GM12878 (cell line): ENCODE data around the gene MED13. TPM values are rescaled to one million over a fixed set of nuclear protein-coding genes. Genes with fewer than 3 reads are reported as not detected.

Experiments
- ATAC-seq: fragments of 200-7000 bp; cut with Tn5 transposase; 3 replicates; pipeline ENCODE4 v1.9.1; 2020; ENCODE audit warnings: mild to moderate bottlenecking, moderate library complexity
- BruUV-seq: library from RNA; stranded (reverse); fragments of 400-500 nt; replicated peaks from 2 replicates; lab custom pipeline; 2021; lab: Mats Ljungman, UMichigan
- CTCF ChIA-PET: fragments of 300-600 bp; sonication (Branson Sonifier 250); formaldehyde crosslinking; extraction: SDS; loops from one replicate; lab custom pipeline; 2021; ENCODE audit warnings: inconsistent platforms; lab: Yijun Ruan, JAX
- POLR2A ChIA-PET: fragments of 350-600 bp; formaldehyde crosslinking; extraction: SDS; loops from one replicate; lab custom pipeline; 2021; ENCODE audit warnings: inconsistent platforms; lab: Charles Lee
- RAD21 ChIA-PET: fragments of 300-600 bp; sonication (Branson Sonifier 250); formaldehyde crosslinking; loops from one replicate; lab custom pipeline; 2023; ENCODE audit warnings: antibody characterized with exemption; ENCODE audit not compliant: unreplicated experiment; lab: Charles Lee
- SMC1A ChIA-PET: fragments of 300-600 bp; sonication (Branson Sonifier 250); formaldehyde crosslinking; loops from one replicate; lab custom pipeline; 2023; ENCODE audit not compliant: unreplicated experiment, uncharacterized antibody; lab: Charles Lee
- DNase-seq: peaks from one replicate; pipeline ENCODE4 v3.0.0-alpha.2; 2011; ENCODE audit warnings: low read depth, low spot score
- FAIRE-seq: peaks from 3 replicates; lab custom pipeline; 2011; peaks lifted over from hg19 to GRCh38; lab: Jason Lieb, UNC
- H2AFZ ChIP-seq: 2 replicates; pipeline ENCODE4 v1.6.0; 2011; ENCODE audit warnings: low read depth, low read length, control low read depth; ENCODE audit not compliant: control insufficient read depth
- H3K27ac ChIP-seq: 2 replicates; pipeline ENCODE4 v1.5.1; 2011; ENCODE audit warnings: control low read depth; ENCODE audit not compliant: control insufficient read depth, insufficient read depth
- H3K27me3 ChIP-seq, 2 experiments: replicated peaks in 1 of 2; 2 replicates each; pipeline versions ENCODE4 v1.6.0 to v1.6.1; 2011; ENCODE audit warnings: low read length in 1 of 2; ENCODE audit not compliant: control insufficient read depth in 2 of 2, insufficient read depth in 2 of 2
- H3K36me3 ChIP-seq, 2 experiments: 2 replicates each; pipeline ENCODE4 v1.5.1; 2011; ENCODE audit warnings: low read length in 1 of 2; ENCODE audit not compliant: control insufficient read depth in 2 of 2, insufficient read depth in 2 of 2
- H3K4me1 ChIP-seq: 2 replicates; pipeline ENCODE4 v1.6.1; 2011; ENCODE audit warnings: mild to moderate bottlenecking, low read length, moderate library complexity, mixed read lengths; ENCODE audit not compliant: control insufficient read depth, insufficient read depth
- H3K4me2 ChIP-seq: 2 replicates; pipeline ENCODE4 v1.6.0; 2011; ENCODE audit warnings: control low read depth; ENCODE audit not compliant: control insufficient read depth, insufficient read depth
- H3K4me3 ChIP-seq: fragments of 200-600 bp; sonication (generic); 2 replicates; pipeline ENCODE4 v1.5.1; 2016
- H3K79me2 ChIP-seq: 2 replicates; pipeline ENCODE4 v1.6.0; 2011; ENCODE audit warnings: low read length; ENCODE audit not compliant: control insufficient read depth, insufficient read depth
- H3K9ac ChIP-seq: 2 replicates; pipeline ENCODE4 v1.8.0; 2011; ENCODE audit warnings: low read length, control low read depth, mixed read lengths; ENCODE audit not compliant: control insufficient read depth, insufficient read depth
- H3K9me3 ChIP-seq: replicated peaks from 3 replicates; pipeline ENCODE4 v1.5.1; 2011; ENCODE audit warnings: mild to moderate bottlenecking, low read length; ENCODE audit not compliant: control insufficient read depth, insufficient read depth
- H4K20me1 ChIP-seq: 2 replicates; pipeline ENCODE4 v1.6.0; 2011; ENCODE audit not compliant: control insufficient read depth, insufficient read depth
- ASH2L ChIP-seq: fragments of 300-600, 200-600 bp; sonication (generic); IDR thresholded peaks from 2 replicates; pipeline ENCODE4 v1.6.1; 2017; ENCODE audit warnings: low read depth, mild to moderate bottlenecking, borderline replicate concordance
- CHD4 ChIP-seq: fragments of 200-600 bp; sonication (generic); IDR thresholded peaks from 2 replicates; pipeline ENCODE4 v1.6.1; 2016; ENCODE audit warnings: mild to moderate bottlenecking
- FOXK2 ChIP-seq: fragments of 450-650 bp; IDR thresholded peaks from 2 replicates; pipeline ENCODE4 v1.6.1; 2017; ENCODE audit warnings: mild to moderate bottlenecking, moderate library complexity
- JUNB ChIP-seq: IDR thresholded peaks from 2 replicates; pipeline ENCODE4 v1.6.1; 2016; ENCODE audit warnings: antibody characterized with exemption, mild to moderate bottlenecking
- KDM1A ChIP-seq: fragments of 200-600 bp; sonication (generic); IDR thresholded peaks from 2 replicates; pipeline ENCODE4 v1.6.1; 2016; ENCODE audit warnings: borderline replicate concordance
- NFXL1 ChIP-seq: fragments of 450-650 bp; IDR thresholded peaks from 2 replicates; pipeline ENCODE4 v1.6.1; 2017; ENCODE audit warnings: antibody characterized with exemption, mild to moderate bottlenecking, borderline replicate concordance
- TCF7 ChIP-seq: IDR thresholded peaks from 2 replicates; pipeline ENCODE4 v1.6.1; 2014; ENCODE audit warnings: antibody characterized with exemption, borderline replicate concordance
- USF1 ChIP-seq: IDR thresholded peaks from 2 replicates; pipeline ENCODE4 v1.6.1; 2011; ENCODE audit warnings: borderline replicate concordance, low read depth, mild to moderate bottlenecking, moderate library complexity, mixed read lengths, low read length; ENCODE audit not compliant: insufficient read depth; ENCODE audit errors: extremely low read length
- WGBS: methylation state at CpG from one replicate; pipeline ENCODE4 v1.1.6; 2016; ENCODE audit warnings: low lambda C conversion rate; ENCODE audit not compliant: insufficient replicate concordance, insufficient coverage; ENCODE audit errors: missing lambda C conversion rate; 5-methylcytosine and 5-hydroxymethylcytosine counted together
- in situ Hi-C: fragments of 300-500 bp; cut with MboI; formaldehyde crosslinking; loops from 9 replicates; pipeline ENCODE4 v1.14.3; 2018; ENCODE audit warnings: mixed read lengths
- intact Hi-C: fragments of 100-400 bp; cut with micrococcal nuclease; formaldehyde crosslinking; loops from one replicate; pipeline ENCODE4 v1.14.2; 2022; ENCODE audit not compliant: unreplicated experiment
- polyA plus RNA-seq, 11 experiments: library from polyadenylated mRNA; depleted of rRNA in 4 of 11; unstranded in 6 of 11; stranded (reverse) in 5 of 11; fragments of >200 nt; fragmentation: Nextera tagmentation in 4 of 11; fragmentation: Illumina TruSeq in 1 of 11; extraction: Ambion mirVana in 4 of 11; extraction: Trizol in 1 of 11; gene quantifications; 1 replicate in 1 of 11; 2 replicates in 10 of 11; pipeline versions ENCODE4 v1.2.1 to v1.2.3, GENCODE V29; 2011 to 2016; ENCODE audit warnings: inconsistent platforms in 2 of 11, missing spikeins in 2 of 11, low read depth in 1 of 11
- total RNA-seq, 4 experiments: library from RNA; depleted of rRNA in 3 of 4; stranded (reverse); fragments of >200 nt in 3 of 4; fragmentation: Illumina TruSeq in 1 of 4; extraction: Trizol in 1 of 4; gene quantifications; 2 replicates each; pipeline versions ENCODE4 v1.2.1 to v1.2.3, GENCODE V29; 2013 to 2021

MED13 gene
- total and polyA plus RNA-seq, 10 of the 15 experiments (the other 5 are each of a cell fraction or from before 2014, with no cell fraction given) = 4.6 to 49.7 (median 21.3) TPM

GRCh38 chr17:62009220-62009619, 55.9 kb downstream of the MED13 start (continued):
- TF ChIP-seq USF1 (no peak), NFXL1 (no peak), KDM1A (no peak), FOXK2 (no peak), TCF7 (no peak)

- ChIA-PET SMC1A (interaction anchor here (1.1 kb wide), 1 partner anchor 14 kb away, joined by 3 read pairs; no protein-coding TSS in a partner anchor), POLR2A (interaction anchor here (0.6 to 0.7 kb wide), 5 partner anchors 28 to 1804 kb away, joined by 3 to 4 read pairs (median 3); no protein-coding TSS in a partner anchor), CTCF (interaction anchor here (0.5 to 1.2 kb wide), 5 partner anchors 10 to 1229 kb away, joined by 3 to 4 read pairs (median 3); no protein-coding TSS in a partner anchor), RAD21 (interaction anchor here (1.0 to 1.2 kb wide), 3 partner anchors 13 to 103 kb away, joined by 3 to 5 read pairs (median 3); no protein-coding TSS in a partner anchor)
- H3K27me3 ChIP-seq = no peaks in the 10 kb centered on the region
- no peak for FAIRE-seq
- intact Hi-C loops (no loop called here), in situ Hi-C loops (no loop called here)
- H3K27ac ChIP-seq = no peak overlapping the region
- peak; percentile 65 for ATAC-seq
- no peaks in the 10 kb centered on the region for H3K9me3 ChIP-seq
- peaks cover 12% of the 10 kb centered on the region for H3K79me2 ChIP-seq
- peaks cover 2 to 39% of the 10 kb centered on the region in 2 experiments for H3K36me3 ChIP-seq
- no TSS peak for BruUV-seq
- H2AFZ ChIP-seq = no peak overlapping the region
- no peaks in the 10 kb centered on the region for H4K20me1 ChIP-seq
- TF ChIP-seq ASH2L = no peak
- TF ChIP-seq JUNB = peak; percentile 48; the same call in 1 of the 2 replicates
- TF ChIP-seq CHD4 = no peak
- no peak overlapping the region for H3K4me3 ChIP-seq
- 39% methylated on average over 4 of the region's 5 CpGs for WGBS
- no peaks in the 10 kb centered on the region for H3K4me1 ChIP-seq
- no peak overlapping the region for H3K9ac ChIP-seq
- no peak overlapping the region for H3K4me2 ChIP-seq
- no peak for DNase-seq
Measured at GRCh38 chr17:62008294-62008693, 56.8 kb downstream of the MED13 start.
